Ovary (tissue), 9 donors: ENCODE data around the gene RNASEH2A. TPM values are rescaled to one million over a fixed set of nuclear protein-coding genes. Genes with fewer than 3 reads are reported as not detected.
A peak's percentile ranks its signal among the peaks of the same experiment; 100 is the strongest.

Experiments used
- DNase-seq, 5 donors: peaks; one replicate each; pipeline ENCODE4 v3.0.0-alpha.2; 2019 to 2020
- H3K27ac ChIP-seq, 2 donors: fragments of 200-600 bp; one replicate each; pipeline versions ENCODE4 v1.5.1 to v1.8.0; 2019 to 2022
- H3K27me3 ChIP-seq: fragments of 200-600 bp; one replicate; pipeline ENCODE4 v1.8.0; 2022
- H3K36me3 ChIP-seq: fragments of 200-600 bp; sonication (generic); one replicate; pipeline ENCODE4 v1.5.1; 2019
- H3K4me1 ChIP-seq: one replicate; pipeline ENCODE4 v1.8.1; 2013; ENCODE audit warnings: mild to moderate bottlenecking, moderate library complexity; ENCODE audit not compliant: insufficient read depth
- H3K4me3 ChIP-seq: fragments of 200-600 bp; sonication (generic); one replicate; pipeline ENCODE4 v1.5.1; 2017
- H3K9me3 ChIP-seq, 2 donors: fragments of 200-600 bp in 1 of 2; sonication (generic) in 1 of 2; one replicate each; pipeline versions ENCODE4 v1.5.1 to v1.8.1; 2013 to 2019; ENCODE audit warnings: mild to moderate bottlenecking in 1 of 2, moderate library complexity in 1 of 2
- CTCF ChIP-seq, 3 donors: fragments of 450-650 bp in 2 of 3; fragments of 200-600 bp in 1 of 3; IDR thresholded peaks; one replicate each; pipeline versions ENCODE4 v1.5.1 to v1.8.0; 2016 to 2022; ENCODE audit warnings: antibody characterized with exemption in 3 of 3, mild to moderate bottlenecking in 1 of 3
- EP300 ChIP-seq: sonication (generic); formaldehyde crosslinking; IDR thresholded peaks from one replicate; pipeline ENCODE4 v1.6.1; 2017; ENCODE audit warnings: antibody characterized with exemption
- POLR2A ChIP-seq: fragments of 450-650 bp; IDR thresholded peaks from one replicate; pipeline ENCODE4 v1.6.1; 2017; ENCODE audit warnings: antibody characterized with exemption, mild to moderate bottlenecking, moderate library complexity
- WGBS, 3 donors: extraction: QIAGEN DNeasy Blood & Tissue Kit in 1 of 3; methylation state at CpG; one replicate each; pipeline versions ENCODE4 v1.1.5 to v1.1.7; 2013 to 2017; 5-methylcytosine and 5-hydroxymethylcytosine counted together
- intact Hi-C, 4 donors: fragments of 100-400 bp; cut with DNase I; formaldehyde crosslinking; loops; one replicate each; pipeline versions ENCODE4 v1.11.0 to v1.15.1; 2022 to 2023
- polyA plus RNA-seq, 2 donors: library from polyadenylated mRNA; stranded (reverse); fragments of 200-250 nt in 1 of 2; fragments of 350-450 nt in 1 of 2; fragmentation: Illumina TruSeq in 1 of 2; extraction: RNeasy Lipid Tissue Mini Kit (QIAGEN cat#74804) in 1 of 2; gene quantifications; one replicate each; pipeline ENCODE4 v1.2.3, GENCODE V29; 2013 to 2014
- total RNA-seq, 7 donors: library from RNA; depleted of rRNA in 2 of 7; stranded (reverse); fragments of >200 nt in 2 of 7; fragmentation: NEBNext Ultra II Directional in 3 of 7; extraction: Animal tissue kit (Norgen Biotek cat#: 25700) in 3 of 7; gene quantifications; one replicate each; pipeline versions ENCODE4 v1.1.0 to v1.2.4, GENCODE V29; 2016 to 2023
- donor health status: DM: no; HTN: no; CAD: no; lungs with moderate emphysema.
- donor health status: DM: no; HTN: no; CAD: no.
- donor health status: Bipolar disorder and iron deficiency.
- donor health status: DM: yes; HTN: yes; CAD: no.
- donor health status: DM: no; HTN: no; CAD: no.
- donor health status: DM: yes; HTN: yes; CAD: no.

RNASEH2A gene
- total and polyA plus RNA-seq, 9 donors: 1.2 to 12.2 (median 7.7) TPM

DNA sequence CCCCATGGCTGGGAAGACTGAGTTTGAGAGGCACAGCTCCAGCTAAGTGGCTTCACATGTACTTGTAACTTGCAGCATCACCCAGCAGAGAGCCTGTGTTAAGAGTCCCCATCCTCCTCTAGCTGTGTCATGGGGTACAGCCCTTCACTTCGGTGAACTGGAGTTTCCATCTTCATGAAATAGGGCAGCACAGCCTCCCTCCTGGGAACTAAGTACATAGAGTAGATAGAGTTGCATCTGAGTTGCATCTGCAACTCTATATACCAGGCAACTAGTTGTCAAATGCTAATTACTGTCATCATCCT is 6.0 kb upstream of the RNASEH2A start:
- H3K9me3 ChIP-seq: no peaks in the 10 kb centered on the region
- peaks cover 4% of the 10 kb centered on the region for H3K4me1 ChIP-seq
- no peaks in the 10 kb centered on the region for H3K27me3 ChIP-seq
- DNase-seq: no peak
- whole genome bisulfite sequencing, 3 donors: 50 to 75% (median 73%) methylated on average over 1 of the region's 1 CpG
- H3K27ac ChIP-seq: no peak overlapping the region
- no peaks in the 10 kb centered on the region for H3K36me3 ChIP-seq
- intact Hi-C loops: loop anchor here in 3 of 4 donors (5.0 kb wide), 1 partner anchor 33 kb away; no protein-coding TSS in a partner anchor
- TF ChIP-seq POLR2A: no peak
- TF ChIP-seq CTCF (IDR thresholded peaks at IDR 0.05): no peak
- no peak for TF ChIP-seq EP300
- peak overlapping the region; percentile 78 for H3K4me3 ChIP-seq

DNA sequence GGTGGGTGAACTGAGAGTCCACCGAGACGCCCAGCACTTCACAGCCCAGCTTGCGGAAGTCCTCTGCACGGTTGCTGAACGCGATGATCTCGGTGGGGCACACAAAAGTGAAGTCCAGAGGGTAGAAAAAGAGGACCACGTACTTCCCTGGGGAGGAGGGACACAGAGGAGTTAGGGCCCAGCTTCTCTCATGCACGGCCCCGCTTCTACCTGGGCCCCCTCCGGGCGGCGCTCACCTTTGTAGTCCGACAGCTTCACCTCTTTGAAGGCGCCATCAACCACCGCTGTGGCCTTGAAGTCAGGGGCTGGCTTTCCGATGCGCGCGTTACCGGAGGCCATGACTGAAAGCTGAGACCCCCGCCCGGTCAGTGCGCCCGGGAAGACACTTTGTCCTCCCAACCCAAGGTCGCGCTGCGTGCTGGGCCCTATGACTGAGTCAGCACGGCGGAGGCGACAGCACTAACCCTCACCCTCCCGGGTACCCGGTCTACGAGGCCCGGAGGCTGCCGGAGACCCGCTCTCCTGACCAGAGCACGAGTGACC is 5.4 kb upstream of the RNASEH2A start:
- intact Hi-C loops: loop anchor here in 3 of 4 donors (5.0 kb wide), 1 partner anchor 34 kb away; no protein-coding TSS in a partner anchor
- H3K9me3 ChIP-seq: no peaks in the 10 kb centered on the region
- DNase-seq: peak in 2 of 5 donors; percentile 48 to 54
- 2 to 5% (median 4%) methylated on average over 36 to 38 of the region's 38 CpGs for WGBS, 3 donors
- H3K27ac ChIP-seq: peak overlapping the region; percentile 44 to 75
- peak overlapping the region; percentile 78 for H3K4me3 ChIP-seq
- no peaks in the 10 kb centered on the region for H3K36me3 ChIP-seq
- H3K27me3 ChIP-seq: no peaks in the 10 kb centered on the region
- TF ChIP-seq CTCF (IDR thresholded peaks at IDR 0.05) (peak in 1 of 3 donors; percentile 3), POLR2A (no peak), EP300 (no peak)
- peaks cover 4% of the 10 kb centered on the region for H3K4me1 ChIP-seq

DNA sequence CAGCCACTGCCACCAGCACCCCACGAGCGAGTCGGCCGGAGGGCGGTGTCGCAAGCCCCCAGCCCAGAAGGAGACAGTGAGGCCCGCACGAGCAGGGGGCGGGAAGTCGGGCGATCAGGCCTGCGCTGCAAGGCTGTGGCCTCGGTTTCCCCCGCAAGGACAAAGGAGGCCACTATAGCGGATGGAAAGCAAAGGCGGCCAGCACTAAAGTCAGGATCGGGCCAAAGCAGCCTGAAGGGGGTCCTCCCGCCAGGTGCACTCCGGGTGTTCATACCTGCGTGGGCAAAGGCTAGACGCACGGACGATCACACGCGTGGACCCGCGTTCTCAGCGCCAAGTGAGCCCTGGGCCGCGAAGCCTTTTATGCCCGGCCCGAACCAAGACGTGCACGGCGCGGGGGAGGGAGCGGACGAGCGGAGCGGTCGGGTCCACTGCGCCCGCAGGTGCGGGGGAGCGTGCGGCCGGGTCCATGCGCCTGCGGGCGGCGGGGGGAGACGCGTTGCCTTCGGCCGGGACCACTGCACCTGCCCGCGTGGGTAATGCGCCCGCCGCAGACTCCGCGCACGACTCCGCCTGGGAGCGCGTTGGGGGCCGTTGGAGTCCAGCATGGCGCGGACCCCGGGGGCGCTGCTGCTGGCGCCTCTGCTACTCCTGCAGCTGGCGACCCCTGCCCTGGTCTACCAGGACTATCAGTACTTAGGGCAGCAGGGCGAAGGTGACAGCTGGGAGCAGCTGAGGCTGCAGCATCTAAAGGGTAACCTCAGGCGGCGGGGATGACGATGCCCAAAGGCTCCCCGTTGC is 4.7 kb upstream of the RNASEH2A start, which contains the start of the genes PRDX2 and THSD8:
PRDX2 (minus strand) TSS at position 335 of the 801 bp plus-strand sequence. CDS start 539 bp downstream, outside the sequence.
THSD8 (plus strand) TSS at position 604 of the 801 bp plus-strand sequence; CDS start at position 607, 3 bp downstream.
- H3K27ac ChIP-seq: peak within 1 kb of the TSS; percentile 44 to 75
- peak; percentile 83 to 92 (median 88) for DNase-seq
- intact Hi-C loops: loop anchor here in 3 of 4 donors (5.0 kb wide), 1 partner anchor 34 kb away; no protein-coding TSS in a partner anchor

More for the DNA sequence above, 4.7 kb upstream of the RNASEH2A start, which contains the start of the genes PRDX2 and THSD8:
- peaks cover 6% of the 10 kb centered on the region for H3K4me1 ChIP-seq
- H3K27me3 ChIP-seq: no peaks in the 10 kb centered on the region
- H3K9me3 ChIP-seq: no peaks in the 10 kb centered on the region
- WGBS, 3 donors: 0 to 1% (median 0%) methylated on average over 23 to 78 of the region's 78 CpGs
- TF ChIP-seq EP300: no peak
- peak in 1 of 3 donors; percentile 16 for TF ChIP-seq CTCF (IDR thresholded peaks at IDR 0.05)
- TF ChIP-seq POLR2A: peak; percentile 68
- peak within 1 kb of the TSS; percentile 78 for H3K4me3 ChIP-seq
- no peaks in the 10 kb centered on the region for H3K36me3 ChIP-seq
